ENCODE results near the gene ANKFN1.

DNA sequence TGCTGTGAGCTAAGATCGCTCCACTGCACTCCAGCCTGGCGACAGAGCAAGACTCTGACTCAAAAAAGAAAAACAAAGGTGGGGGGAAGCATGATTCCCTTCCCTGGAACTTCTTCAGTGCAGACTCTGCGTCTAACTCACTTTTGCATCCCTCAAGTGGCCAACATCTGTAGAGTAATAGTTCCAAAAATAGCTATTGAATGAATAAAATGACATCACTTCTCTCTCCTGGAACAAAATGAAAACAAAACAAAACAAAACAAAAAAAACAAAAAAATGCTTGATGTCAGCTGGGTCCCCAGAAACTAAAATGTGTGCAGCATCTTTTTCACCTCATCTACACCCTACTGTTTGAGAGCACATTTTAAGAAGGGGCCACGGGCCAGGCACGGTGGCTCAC is 242.5 kb downstream of the ANKFN1 start:
- TF ChIP-seq, protein P1, sequence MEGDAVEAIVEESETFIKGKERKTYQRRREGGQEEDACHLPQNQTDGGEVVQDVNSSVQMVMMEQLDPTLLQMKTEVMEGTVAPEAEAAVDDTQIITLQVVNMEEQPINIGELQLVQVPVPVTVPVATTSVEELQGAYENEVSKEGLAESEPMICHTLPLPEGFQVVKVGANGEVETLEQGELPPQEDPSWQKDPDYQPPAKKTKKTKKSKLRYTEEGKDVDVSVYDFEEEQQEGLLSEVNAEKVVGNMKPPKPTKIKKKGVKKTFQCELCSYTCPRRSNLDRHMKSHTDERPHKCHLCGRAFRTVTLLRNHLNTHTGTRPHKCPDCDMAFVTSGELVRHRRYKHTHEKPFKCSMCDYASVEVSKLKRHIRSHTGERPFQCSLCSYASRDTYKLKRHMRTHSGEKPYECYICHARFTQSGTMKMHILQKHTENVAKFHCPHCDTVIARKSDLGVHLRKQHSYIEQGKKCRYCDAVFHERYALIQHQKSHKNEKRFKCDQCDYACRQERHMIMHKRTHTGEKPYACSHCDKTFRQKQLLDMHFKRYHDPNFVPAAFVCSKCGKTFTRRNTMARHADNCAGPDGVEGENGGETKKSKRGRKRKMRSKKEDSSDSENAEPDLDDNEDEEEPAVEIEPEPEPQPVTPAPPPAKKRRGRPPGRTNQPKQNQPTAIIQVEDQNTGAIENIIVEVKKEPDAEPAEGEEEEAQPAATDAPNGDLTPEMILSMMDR (IDR thresholded peaks at IDR 0.05) = no peak
- TF ChIP-seq EZH2 (IDR thresholded peaks at IDR 0.05) = no peak
